ENCODE measurements around the gene LEF1.

LEF1 gene

DNA sequence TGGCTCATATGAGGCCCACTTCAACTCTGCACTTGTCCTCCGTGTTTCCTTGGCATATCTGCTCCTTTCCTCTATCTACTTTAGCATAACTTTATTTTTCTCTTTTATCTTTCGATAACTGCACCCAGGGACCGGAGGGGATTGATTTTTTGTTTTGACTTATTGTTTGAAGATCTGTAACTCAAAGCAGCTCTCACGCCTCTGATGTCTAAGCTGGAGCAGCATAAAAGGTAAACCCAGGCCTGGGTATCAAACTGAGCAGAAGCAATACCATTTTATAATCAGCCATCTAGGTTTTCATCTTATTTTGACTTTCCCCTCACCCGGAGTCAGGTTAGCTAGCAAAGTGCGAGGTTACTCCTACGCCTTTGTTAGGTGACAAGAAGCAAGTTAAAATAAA, 28.4 kb downstream of the LEF1 start:
- TF ChIP-seq, protein P1, sequence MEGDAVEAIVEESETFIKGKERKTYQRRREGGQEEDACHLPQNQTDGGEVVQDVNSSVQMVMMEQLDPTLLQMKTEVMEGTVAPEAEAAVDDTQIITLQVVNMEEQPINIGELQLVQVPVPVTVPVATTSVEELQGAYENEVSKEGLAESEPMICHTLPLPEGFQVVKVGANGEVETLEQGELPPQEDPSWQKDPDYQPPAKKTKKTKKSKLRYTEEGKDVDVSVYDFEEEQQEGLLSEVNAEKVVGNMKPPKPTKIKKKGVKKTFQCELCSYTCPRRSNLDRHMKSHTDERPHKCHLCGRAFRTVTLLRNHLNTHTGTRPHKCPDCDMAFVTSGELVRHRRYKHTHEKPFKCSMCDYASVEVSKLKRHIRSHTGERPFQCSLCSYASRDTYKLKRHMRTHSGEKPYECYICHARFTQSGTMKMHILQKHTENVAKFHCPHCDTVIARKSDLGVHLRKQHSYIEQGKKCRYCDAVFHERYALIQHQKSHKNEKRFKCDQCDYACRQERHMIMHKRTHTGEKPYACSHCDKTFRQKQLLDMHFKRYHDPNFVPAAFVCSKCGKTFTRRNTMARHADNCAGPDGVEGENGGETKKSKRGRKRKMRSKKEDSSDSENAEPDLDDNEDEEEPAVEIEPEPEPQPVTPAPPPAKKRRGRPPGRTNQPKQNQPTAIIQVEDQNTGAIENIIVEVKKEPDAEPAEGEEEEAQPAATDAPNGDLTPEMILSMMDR (conservative IDR thresholded peaks at IDR 0.05; ENCODE audit: control insufficient read depth, insufficient read depth, low read depth, low read length), result no peak
- no peak for DNase-seq (ENCODE audit: low read depth)
- no peak overlapping the region for H3K4me3 ChIP-seq (ENCODE audit: control insufficient read depth, low read depth, low read length)

DNA sequence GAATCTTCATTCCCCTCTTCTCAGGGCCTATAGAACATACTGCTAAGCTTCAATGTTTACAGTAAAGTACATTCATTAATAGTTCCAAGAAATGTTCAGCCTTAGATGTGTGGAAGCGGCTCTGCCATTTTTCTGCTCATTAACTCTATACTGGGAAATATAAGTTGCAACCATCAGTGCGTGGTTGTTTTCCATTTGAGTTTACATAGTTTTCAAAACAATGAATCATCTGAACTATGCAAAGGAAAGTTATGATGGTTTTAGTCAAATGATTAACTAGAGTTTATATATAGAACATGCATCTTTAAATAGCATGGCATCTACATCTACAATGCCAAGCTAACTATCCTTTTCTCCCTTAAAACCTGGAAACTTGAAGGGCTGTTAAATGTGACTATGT, 29.6 kb downstream of the LEF1 start:
- no peak for DNase-seq (ENCODE audit: low read depth)
- TF ChIP-seq, protein P1 (conservative IDR thresholded peaks at IDR 0.05; ENCODE audit: control insufficient read depth, insufficient read depth, low read depth, low read length), result no peak
- H3K4me3 ChIP-seq (ENCODE audit: control insufficient read depth, low read depth, low read length), result no peak overlapping the region

DNA sequence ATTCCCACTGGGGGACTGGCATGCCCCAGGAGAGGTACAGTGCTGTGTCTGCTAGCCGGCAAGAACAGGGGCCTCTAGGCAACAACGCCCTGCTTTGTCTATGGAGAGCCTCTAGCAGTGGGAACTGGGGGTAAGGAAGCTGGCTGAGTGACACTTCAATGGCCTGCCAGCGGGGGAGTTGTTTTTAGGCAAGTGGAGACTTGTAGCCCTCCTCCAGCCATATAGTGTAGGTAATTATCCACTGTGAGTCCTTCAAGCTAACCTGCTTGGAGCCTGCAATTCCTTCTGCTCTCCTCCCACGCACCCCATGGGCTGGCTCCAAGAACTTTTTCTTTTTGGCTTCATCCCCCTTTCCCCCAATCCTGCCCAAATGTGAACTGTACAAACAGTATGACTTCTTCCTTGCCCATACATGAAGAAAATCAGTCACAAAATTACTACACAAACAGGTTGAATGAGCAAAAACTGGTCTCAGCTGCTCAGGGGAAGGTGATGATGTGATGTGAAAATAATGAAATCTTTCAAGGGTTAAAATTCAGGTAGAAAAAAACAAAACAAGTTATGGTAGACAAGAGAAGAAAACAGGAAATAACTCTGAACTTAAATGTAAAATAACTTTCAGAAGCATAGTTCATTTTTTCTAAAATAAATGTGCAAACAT, 33.1 kb downstream of the LEF1 start:
- no peak for DNase-seq (ENCODE audit: low read depth)
- no peak overlapping the region for H3K4me3 ChIP-seq (ENCODE audit: control insufficient read depth, low read depth, low read length)
- TF ChIP-seq, protein P1 (conservative IDR thresholded peaks at IDR 0.05; ENCODE audit: control insufficient read depth, insufficient read depth, low read depth, low read length), result no peak

DNA sequence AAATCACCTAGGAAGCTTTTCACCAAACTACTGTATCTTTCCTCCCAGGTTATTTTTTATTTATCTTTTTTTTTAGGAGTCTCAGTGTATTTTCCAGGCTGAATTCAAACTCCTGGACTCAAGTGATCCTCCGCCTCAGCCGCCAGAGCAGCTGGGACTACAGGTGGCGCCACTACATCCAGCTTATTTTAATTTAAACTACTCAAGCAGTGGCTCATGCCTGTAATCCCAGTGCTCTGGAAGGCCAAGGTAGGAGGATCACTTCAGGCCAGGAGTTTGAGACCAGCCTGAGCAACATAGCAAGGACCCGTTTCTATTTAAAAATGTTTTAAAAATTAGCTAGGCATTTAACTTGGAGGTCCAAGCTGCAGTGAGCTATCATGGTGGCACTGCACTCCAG, 37.8 kb downstream of the LEF1 start:
- DNase-seq (ENCODE audit: low read depth), result no peak
- no peak overlapping the region for H3K4me3 ChIP-seq (ENCODE audit: control insufficient read depth, low read depth, low read length)
- TF ChIP-seq, protein P1 (conservative IDR thresholded peaks at IDR 0.05; ENCODE audit: control insufficient read depth, insufficient read depth, low read depth, low read length), result peak; percentile 2

DNA sequence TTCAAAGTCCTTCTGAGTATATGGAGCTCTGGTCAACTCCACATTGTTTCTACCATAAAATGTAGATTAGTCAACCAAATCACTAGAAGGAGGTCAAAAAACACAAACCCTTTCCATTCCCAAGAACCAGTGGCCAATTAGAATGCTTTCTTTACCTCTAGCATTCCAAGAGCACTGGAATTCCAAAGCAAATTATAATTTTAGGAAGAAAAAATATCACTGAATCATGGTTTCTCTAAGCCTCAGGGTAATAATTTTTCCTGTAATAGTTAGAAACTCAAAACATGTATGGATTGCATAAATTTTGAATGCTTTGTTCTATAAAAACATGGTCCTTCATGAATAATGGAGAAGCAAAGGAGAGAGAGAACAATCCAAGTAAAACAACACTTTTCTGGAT, 39.5 kb downstream of the LEF1 start:
- TF ChIP-seq, protein P1 (conservative IDR thresholded peaks at IDR 0.05; ENCODE audit: control insufficient read depth, insufficient read depth, low read depth, low read length), result no peak
- no peak for DNase-seq (ENCODE audit: low read depth)
- no peak overlapping the region for H3K4me3 ChIP-seq (ENCODE audit: control insufficient read depth, low read depth, low read length)

DNA sequence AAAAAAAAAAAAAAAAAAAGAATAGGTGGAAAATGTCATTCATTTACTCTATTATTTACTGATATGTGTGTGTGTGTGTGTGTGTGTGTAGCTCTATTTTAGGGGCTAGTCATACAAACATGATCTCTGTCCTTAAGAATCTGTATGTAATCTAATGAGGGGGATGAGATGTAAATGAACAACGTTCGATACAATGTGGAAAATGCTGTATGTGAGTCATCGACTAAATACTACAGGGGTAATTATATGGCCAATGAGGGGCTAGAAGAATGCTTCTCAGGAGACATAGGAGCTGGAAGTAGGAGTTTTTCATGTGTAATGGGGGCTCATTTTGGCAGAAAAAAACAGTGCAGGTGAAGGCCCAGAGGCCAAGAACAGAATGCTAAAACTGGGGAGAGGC, 41.9 kb downstream of the LEF1 start:
- H3K4me3 ChIP-seq (ENCODE audit: control insufficient read depth, low read depth, low read length), result no peak overlapping the region
- DNase-seq (ENCODE audit: low read depth), result no peak
- TF ChIP-seq, protein P1 (conservative IDR thresholded peaks at IDR 0.05; ENCODE audit: control insufficient read depth, insufficient read depth, low read depth, low read length), result no peak

DNA sequence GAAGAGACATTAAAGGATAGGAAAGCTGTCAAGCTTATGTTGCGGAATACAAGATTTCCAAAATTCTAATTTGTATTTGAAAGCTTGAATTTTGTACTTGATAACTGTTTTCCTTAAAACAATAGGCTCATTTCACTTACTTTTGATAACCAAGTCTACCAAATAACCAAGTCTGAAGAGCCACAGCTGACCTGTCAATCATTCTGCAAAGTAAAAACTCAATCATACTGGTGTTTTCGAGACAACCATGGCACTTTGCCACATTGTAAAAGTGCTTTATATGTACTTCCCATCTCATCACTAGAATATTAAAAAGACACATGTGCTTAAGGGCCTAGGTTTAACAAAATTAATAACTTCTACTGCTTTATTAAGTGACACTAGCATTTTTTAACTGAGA, 47.9 kb downstream of the LEF1 start:
- H3K4me3 ChIP-seq (ENCODE audit: control insufficient read depth, low read depth, low read length), result no peak overlapping the region
- no peak for DNase-seq (ENCODE audit: low read depth)
- TF ChIP-seq, protein P1 (conservative IDR thresholded peaks at IDR 0.05; ENCODE audit: control insufficient read depth, insufficient read depth, low read depth, low read length), result no peak
